CD4-positive, alpha-beta T cell treated with Interleukin-6 for 4 hours (primary cell): ENCODE results near the gene RAI1.

ENCODE experiments used
- DNase-seq: peaks from one replicate; pipeline ENCODE4 v3.0.0-alpha.2; 2020; ENCODE audit warnings: mixed read lengths

Gene RAI1

GRCh38 chr17:17721140-17721668 lies 39.9 kb downstream of the RAI1 start:
- DNase-seq = no peak

GRCh38 chr17:17722081-17722905 lies 41.0 kb downstream of the RAI1 start:
- no peak for DNase-seq

- DNase-seq = no peak
Observed at GRCh38 chr17:17722906-17723353, 41.7 kb downstream of the RAI1 start.

- peak; percentile 30 for DNase-seq
Observed at GRCh38 chr17:17723354-17724261, 42.4 kb downstream of the RAI1 start.

- peak; percentile 21 for DNase-seq
Observed at GRCh38 chr17:17724307-17725010, 43.2 kb downstream of the RAI1 start.

GRCh38 chr17:17725011-17725751 lies 43.9 kb downstream of the RAI1 start:
- no peak for DNase-seq

GRCh38 chr17:17725752-17726457 lies 44.6 kb downstream of the RAI1 start:
- no peak for DNase-seq

GRCh38 chr17:17726458-17727060 lies 45.3 kb downstream of the RAI1 start:
- no peak for DNase-seq

GRCh38 chr17:17727111-17727659 lies 45.9 kb downstream of the RAI1 start:
- DNase-seq = no peak

- DNase-seq = no peak
Observed at GRCh38 chr17:17728146-17728545, 46.9 kb downstream of the RAI1 start.

GRCh38 chr17:17728550-17729251 lies 47.4 kb downstream of the RAI1 start:
- DNase-seq = no peak

- DNase-seq = peak; percentile 75
Observed at GRCh38 chr17:17729620-17730249, 48.5 kb downstream of the RAI1 start.

- no peak for DNase-seq
Observed at GRCh38 chr17:17730250-17730935, 49.1 kb downstream of the RAI1 start.

- DNase-seq = no peak
Observed at GRCh38 chr17:17732444-17732843, 51.2 kb downstream of the RAI1 start.

- DNase-seq = no peak
Observed at GRCh38 chr17:17732892-17733670, 51.8 kb downstream of the RAI1 start.

- DNase-seq = no peak
Observed at GRCh38 chr17:17736205-17737183, 55.2 kb downstream of the RAI1 start.
